ENCODE measurements around the gene OSGIN1.
A peak's percentile ranks its signal among the peaks of the same experiment; 100 is the strongest.

OSGIN1 gene

GRCh38 chr16:83989300-83989699, 36.3 kb downstream of the OSGIN1 start:
- Histone ChIP-seq H2BK5ac (ENCODE audit: low read depth, low read length, poor library complexity) (no peak overlapping the region), H3K4me1 (ENCODE audit: control insufficient read depth in 1 of 2, insufficient read depth in 2 of 2, low read length in 2 of 2) (no peaks in the 10 kb centered on the region), H4K12ac (ENCODE audit: low read depth, low read length) (no peak overlapping the region), H3K4ac (ENCODE audit: low read depth, low read length) (no peak overlapping the region), H3K9ac (ENCODE audit: low read length) (no peak overlapping the region), H3K79me1 (ENCODE audit: low read length) (no peaks in the 10 kb centered on the region), H4K8ac (ENCODE audit: low read depth, low read length) (no peak overlapping the region), H3K18ac (ENCODE audit: low read length) (no peak overlapping the region), H2BK120ac (ENCODE audit: insufficient read depth, low read length, poor library complexity) (no peak overlapping the region), H3K79me2 (ENCODE audit: control insufficient read depth, insufficient read depth, low read length, poor library complexity) (no peaks in the 10 kb centered on the region), H2AFZ (ENCODE audit: insufficient read depth, low read length, poor library complexity) (no peak overlapping the region), H3K27me3 (ENCODE audit: insufficient read depth, low read length) (no peaks in the 10 kb centered on the region), H3K9me3 (ENCODE audit: insufficient read depth, low read depth, low read length) (peaks cover 2% of the 10 kb centered on the region), H3K4me2 (ENCODE audit: low read length) (no peak overlapping the region), H3K23ac (ENCODE audit: low read length) (no peak overlapping the region), H3K14ac (ENCODE audit: low read length) (no peak overlapping the region), H4K91ac (ENCODE audit: low read depth, low read length) (no peak overlapping the region), H2AK5ac (ENCODE audit: low read length) (no peak overlapping the region), H3K27ac (ENCODE audit: low read depth, low read length) (no peak overlapping the region), H3K36me3 (ENCODE audit: control insufficient read depth in 1 of 2, insufficient read depth in 2 of 2, low read length in 2 of 2) (no peaks in the 10 kb centered on the region), H3K4me3 (ENCODE audit: low read depth, low read length) (no peak overlapping the region), H2BK12ac (ENCODE audit: low read length) (no peak overlapping the region)
- DNase-seq, result no peak
- no CpG with 5 or more reads among the region's 8 CpGs for WGBS (ENCODE audit: extremely low coverage, insufficient coverage, insufficient read length)

GRCh38 chr16:83990492-83990891, 37.5 kb downstream of the OSGIN1 start:
- Histone ChIP-seq H3K27me3 (ENCODE audit: insufficient read depth, low read length) (no peaks in the 10 kb centered on the region), H3K4me3 (ENCODE audit: low read depth, low read length) (no peak overlapping the region), H2BK5ac (ENCODE audit: low read depth, low read length, poor library complexity) (no peak overlapping the region), H3K4ac (ENCODE audit: low read depth, low read length) (no peak overlapping the region), H2AFZ (ENCODE audit: insufficient read depth, low read length, poor library complexity) (no peak overlapping the region), H3K79me2 (ENCODE audit: control insufficient read depth, insufficient read depth, low read length, poor library complexity) (no peaks in the 10 kb centered on the region), H4K91ac (ENCODE audit: low read depth, low read length) (no peak overlapping the region), H3K4me1 (ENCODE audit: control insufficient read depth in 1 of 2, insufficient read depth in 2 of 2, low read length in 2 of 2) (no peaks in the 10 kb centered on the region), H2BK120ac (ENCODE audit: insufficient read depth, low read length, poor library complexity) (no peak overlapping the region), H3K27ac (ENCODE audit: low read depth, low read length) (no peak overlapping the region), H3K36me3 (ENCODE audit: control insufficient read depth in 1 of 2, insufficient read depth in 2 of 2, low read length in 2 of 2) (no peaks in the 10 kb centered on the region), H2BK12ac (ENCODE audit: low read length) (no peak overlapping the region), H3K79me1 (ENCODE audit: low read length) (no peaks in the 10 kb centered on the region), H3K4me2 (ENCODE audit: low read length) (no peak overlapping the region), H4K12ac (ENCODE audit: low read depth, low read length) (no peak overlapping the region), H4K8ac (ENCODE audit: low read depth, low read length) (no peak overlapping the region), H3K18ac (ENCODE audit: low read length) (no peak overlapping the region), H3K23ac (ENCODE audit: low read length) (no peak overlapping the region), H2AK5ac (ENCODE audit: low read length) (no peak overlapping the region), H3K9me3 (ENCODE audit: insufficient read depth, low read depth, low read length) (peaks cover 2% of the 10 kb centered on the region), H3K9ac (ENCODE audit: low read length) (no peak overlapping the region), H3K14ac (ENCODE audit: low read length) (no peak overlapping the region)
- DNase-seq, result no peak
- no CpG with 5 or more reads among the region's 11 CpGs for WGBS (ENCODE audit: extremely low coverage, insufficient coverage, insufficient read length)

GRCh38 chr16:83992624-83993023, 39.6 kb downstream of the OSGIN1 start:
- Histone ChIP-seq H3K79me2 (ENCODE audit: control insufficient read depth, insufficient read depth, low read length, poor library complexity) (no peaks in the 10 kb centered on the region), H3K23ac (ENCODE audit: low read length) (no peak overlapping the region), H3K18ac (ENCODE audit: low read length) (no peak overlapping the region), H3K4ac (ENCODE audit: low read depth, low read length) (no peak overlapping the region), H3K9ac (ENCODE audit: low read length) (no peak overlapping the region), H2AFZ (ENCODE audit: insufficient read depth, low read length, poor library complexity) (no peak overlapping the region), H4K8ac (ENCODE audit: low read depth, low read length) (no peak overlapping the region), H2BK5ac (ENCODE audit: low read depth, low read length, poor library complexity) (no peak overlapping the region), H2BK12ac (ENCODE audit: low read length) (no peak overlapping the region), H4K91ac (ENCODE audit: low read depth, low read length) (no peak overlapping the region), H2AK5ac (ENCODE audit: low read length) (no peak overlapping the region), H4K12ac (ENCODE audit: low read depth, low read length) (no peak overlapping the region), H3K4me3 (ENCODE audit: low read depth, low read length) (no peak overlapping the region), H3K14ac (ENCODE audit: low read length) (no peak overlapping the region), H3K4me1 (ENCODE audit: control insufficient read depth in 1 of 2, insufficient read depth in 2 of 2, low read length in 2 of 2) (no peaks in the 10 kb centered on the region), H3K9me3 (ENCODE audit: insufficient read depth, low read depth, low read length) (peaks cover 4% of the 10 kb centered on the region), H3K36me3 (ENCODE audit: control insufficient read depth in 1 of 2, insufficient read depth in 2 of 2, low read length in 2 of 2) (no peaks in the 10 kb centered on the region), H2BK120ac (ENCODE audit: insufficient read depth, low read length, poor library complexity) (no peak overlapping the region), H3K79me1 (ENCODE audit: low read length) (no peaks in the 10 kb centered on the region), H3K27me3 (ENCODE audit: insufficient read depth, low read length) (no peaks in the 10 kb centered on the region), H3K27ac (ENCODE audit: low read depth, low read length) (no peak overlapping the region), H3K4me2 (ENCODE audit: low read length) (no peak overlapping the region)
- DNase-seq, result no peak
- no CpG with 5 or more reads among the region's 6 CpGs for WGBS (ENCODE audit: extremely low coverage, insufficient coverage, insufficient read length)

- Histone ChIP-seq H3K79me1 (ENCODE audit: low read length) (no peaks in the 10 kb centered on the region), H3K27ac (ENCODE audit: low read depth, low read length) (no peak overlapping the region), H3K9me3 (ENCODE audit: insufficient read depth, low read depth, low read length) (peaks cover 4% of the 10 kb centered on the region), H4K12ac (ENCODE audit: low read depth, low read length) (no peak overlapping the region), H3K4me3 (ENCODE audit: low read depth, low read length) (no peak overlapping the region), H3K9ac (ENCODE audit: low read length) (no peak overlapping the region), H4K8ac (ENCODE audit: low read depth, low read length) (no peak overlapping the region), H2AFZ (ENCODE audit: insufficient read depth, low read length, poor library complexity) (no peak overlapping the region), H3K14ac (ENCODE audit: low read length) (no peak overlapping the region), H4K91ac (ENCODE audit: low read depth, low read length) (no peak overlapping the region), H3K4me1 (ENCODE audit: control insufficient read depth in 1 of 2, insufficient read depth in 2 of 2, low read length in 2 of 2) (no peaks in the 10 kb centered on the region), H2BK5ac (ENCODE audit: low read depth, low read length, poor library complexity) (no peak overlapping the region), H3K4ac (ENCODE audit: low read depth, low read length) (no peak overlapping the region), H3K23ac (ENCODE audit: low read length) (no peak overlapping the region), H2BK12ac (ENCODE audit: low read length) (no peak overlapping the region), H3K4me2 (ENCODE audit: low read length) (no peak overlapping the region), H2AK5ac (ENCODE audit: low read length) (no peak overlapping the region), H3K18ac (ENCODE audit: low read length) (no peak overlapping the region), H3K79me2 (ENCODE audit: control insufficient read depth, insufficient read depth, low read length, poor library complexity) (no peaks in the 10 kb centered on the region), H3K27me3 (ENCODE audit: insufficient read depth, low read length) (no peaks in the 10 kb centered on the region), H2BK120ac (ENCODE audit: insufficient read depth, low read length, poor library complexity) (no peak overlapping the region), H3K36me3 (ENCODE audit: control insufficient read depth in 1 of 2, insufficient read depth in 2 of 2, low read length in 2 of 2) (no peaks in the 10 kb centered on the region)
- no CpG with 5 or more reads among the region's 8 CpGs for whole genome bisulfite sequencing (ENCODE audit: extremely low coverage, insufficient coverage, insufficient read length)
- DNase-seq, result peak; percentile 75 to 91
Measured at GRCh38 chr16:83994087-83994486, 41.0 kb downstream of the OSGIN1 start.

Data from trophoblast cell (in vitro differentiated cells and primary cell).